Activated T-cell treated with anti-CD3 and anti-CD28 coated beads, Interleukin-2, amount 50 U/mL, for 1 hour (primary cell): Measurements from ENCODE around the gene PRDM7.
"Not testable (repeated sequence)": the region's sequence is repeated elsewhere in the genome, so short reads cannot be mapped to it uniquely, and the experiment has no call there.

Experiments
- DNase-seq: peaks from one replicate; pipeline ENCODE4 v3.0.0-alpha.2; 2020

The PRDM7 gene

DNA sequence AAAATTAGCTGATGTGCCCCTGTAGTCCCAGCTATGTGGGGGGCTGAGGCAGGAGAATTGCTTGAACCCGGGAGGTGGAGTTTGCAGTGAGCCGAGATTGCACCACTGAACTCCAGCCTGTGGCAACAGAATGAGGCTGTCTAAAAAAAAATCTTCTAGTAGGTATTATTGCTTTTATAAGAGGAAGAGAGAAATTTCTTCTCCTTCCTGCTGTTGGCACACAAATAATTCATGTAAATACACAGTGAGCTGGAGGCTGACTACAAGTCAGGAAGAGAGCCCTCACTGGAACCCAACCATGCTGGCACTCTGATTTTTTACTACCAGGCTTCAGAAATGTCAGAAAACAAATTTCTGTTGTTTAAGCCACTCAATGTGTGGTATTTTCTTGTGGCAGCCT, 6.7 kb downstream of the PRDM7 start:
- DNase-seq = no peak

DNA sequence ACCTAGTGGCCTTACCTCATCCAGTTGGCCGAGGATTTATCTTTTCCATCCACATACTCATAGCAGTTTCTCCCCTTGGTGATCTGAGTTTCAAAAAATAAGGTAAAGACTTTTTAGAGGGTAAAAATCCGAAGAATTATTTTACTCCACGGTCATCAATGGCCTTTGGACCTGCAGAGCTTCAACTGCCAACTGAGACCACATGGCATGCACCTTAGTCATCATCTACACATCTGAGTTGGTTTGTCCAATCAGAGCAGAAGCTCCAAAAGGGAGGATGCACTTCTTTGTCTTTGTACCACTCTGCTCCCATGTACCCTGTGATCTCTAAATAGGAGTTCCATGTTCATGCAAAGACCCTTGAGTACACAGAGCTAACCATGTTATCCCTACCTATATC, 15.7 kb downstream of the PRDM7 start:
- no peak for DNase-seq

DNA sequence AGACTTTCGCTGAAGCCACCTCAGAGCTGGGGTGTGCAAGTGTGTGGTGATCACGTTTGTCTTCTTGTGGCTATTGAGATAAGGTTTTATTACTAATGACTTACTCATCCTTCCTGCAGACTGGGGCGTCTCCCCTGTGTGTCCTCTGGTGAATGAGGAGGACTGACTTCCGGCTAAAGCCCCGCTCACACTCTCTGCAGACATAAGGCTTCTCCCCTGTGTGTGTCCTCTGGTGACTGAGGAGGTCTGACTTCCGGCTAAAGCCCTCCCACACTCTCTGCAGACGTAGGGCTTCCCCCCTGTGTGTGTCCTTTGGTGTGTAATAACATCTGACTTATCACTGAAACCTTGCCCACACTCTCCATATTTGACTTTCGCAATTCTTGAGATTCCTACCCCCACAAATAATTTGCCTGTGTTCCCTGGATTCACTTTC, 19.4 kb downstream of the PRDM7 start:
- no peak for DNase-seq

DNA sequence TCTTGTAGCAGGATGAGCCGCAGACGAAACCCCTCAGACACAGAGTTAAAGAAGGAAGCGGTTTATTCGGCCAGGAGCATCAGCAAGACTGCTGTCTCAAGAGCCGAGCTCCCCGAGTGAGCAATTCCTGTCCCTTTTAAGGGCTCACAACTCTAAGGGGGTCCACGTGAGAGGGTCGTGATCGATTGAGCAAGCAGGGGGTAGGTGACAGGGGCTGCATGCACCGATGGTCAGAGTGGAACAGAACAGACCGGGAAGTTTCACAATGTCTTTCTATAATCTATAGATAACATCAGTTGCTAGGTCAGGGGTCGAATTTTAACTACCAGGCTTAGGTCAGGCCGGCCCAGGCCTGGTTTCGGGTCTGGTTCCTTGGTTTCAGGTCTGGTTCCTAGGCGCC, 20.6 kb downstream of the PRDM7 start:
- DNase-seq = not testable (repeated sequence)

DNA sequence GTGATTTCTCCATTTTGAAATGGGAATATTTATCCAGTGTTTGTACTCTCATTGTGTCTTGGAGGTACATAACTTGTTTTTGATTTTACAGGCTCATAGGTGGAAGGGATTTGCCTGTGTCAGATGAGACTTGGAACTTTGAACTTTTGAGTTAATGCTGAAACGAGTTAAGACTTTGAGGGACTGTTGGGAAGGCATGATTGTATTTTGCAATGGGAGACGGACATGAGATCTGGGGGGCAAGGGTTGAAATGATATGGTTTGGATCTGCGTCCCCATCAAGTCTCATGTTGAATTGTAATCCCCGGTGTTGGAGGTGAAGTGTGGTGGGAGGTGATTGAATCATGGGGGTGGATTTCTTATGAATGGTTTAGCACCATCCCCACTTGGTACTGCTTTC, 21.8 kb downstream of the PRDM7 start:
- no peak for DNase-seq

DNA sequence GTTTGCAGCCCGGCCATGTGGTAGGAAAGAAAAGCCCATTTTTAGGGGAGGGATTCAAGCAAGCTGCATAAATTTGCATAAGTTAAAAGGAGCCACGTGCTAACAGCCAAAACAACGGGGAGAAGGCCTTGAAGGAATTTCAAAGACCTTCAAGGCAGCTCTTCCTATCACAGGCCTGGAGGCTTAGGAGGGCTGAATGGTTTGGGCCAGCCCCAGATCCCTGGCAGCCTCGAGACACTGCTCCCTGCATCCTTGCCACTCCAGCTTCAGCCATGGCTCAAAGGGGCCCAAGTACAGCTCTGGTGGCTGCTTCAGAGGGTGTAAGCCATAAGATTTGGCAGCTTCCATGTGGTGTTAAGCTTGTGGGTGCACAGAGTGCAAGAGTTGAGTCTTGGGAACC, 22.6 kb downstream of the PRDM7 start:
- no peak for DNase-seq

DNA sequence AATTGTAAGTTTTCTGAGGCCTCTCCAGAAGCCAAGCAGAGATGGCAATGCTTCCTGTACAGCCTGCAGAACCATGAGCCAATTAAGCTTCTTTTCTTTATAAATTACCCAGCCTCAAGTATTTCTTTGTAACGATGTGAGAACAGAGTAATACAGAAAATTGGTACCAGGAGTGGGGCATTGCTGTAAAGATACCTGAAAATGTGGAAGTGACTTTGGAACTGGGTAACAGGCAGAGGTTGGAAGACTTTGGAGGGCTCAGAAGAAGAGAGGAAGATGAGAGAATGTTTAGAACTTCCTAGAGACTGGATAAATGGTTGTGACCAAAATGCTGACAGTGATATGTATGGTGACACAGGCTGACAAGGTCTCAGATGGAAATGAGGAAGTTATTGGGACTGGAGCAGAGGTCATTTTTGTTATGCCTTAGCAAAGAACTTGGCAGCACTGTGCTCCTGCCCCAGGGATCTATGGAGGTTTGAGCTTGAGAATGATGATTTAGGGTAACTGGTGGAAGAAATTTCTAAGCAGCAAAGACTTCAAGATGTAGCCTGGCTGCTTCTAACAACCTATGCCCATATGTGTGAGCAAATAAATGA, 23.1 kb downstream of the PRDM7 start:
- no peak for DNase-seq

DNA sequence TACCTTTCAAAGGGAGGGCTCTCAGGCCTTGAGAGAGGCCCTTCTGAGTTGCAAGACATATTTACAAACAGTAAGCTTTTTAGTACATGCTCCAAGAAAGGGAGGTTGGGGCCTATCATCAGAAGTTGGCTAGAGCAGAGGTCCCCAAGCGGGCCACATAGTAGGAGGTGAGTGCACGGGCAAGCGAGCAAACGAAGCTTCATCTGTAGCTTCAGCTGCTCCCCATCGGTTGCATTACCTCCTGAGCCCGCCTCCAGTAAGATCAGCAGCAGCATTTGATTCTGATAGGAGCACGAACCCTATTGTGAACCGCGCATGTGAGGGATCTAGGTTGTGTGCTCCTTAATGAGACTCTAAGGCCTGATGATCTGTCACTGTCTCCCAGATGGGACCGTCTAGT, 26.2 kb downstream of the PRDM7 start:
- no peak for DNase-seq

DNA sequence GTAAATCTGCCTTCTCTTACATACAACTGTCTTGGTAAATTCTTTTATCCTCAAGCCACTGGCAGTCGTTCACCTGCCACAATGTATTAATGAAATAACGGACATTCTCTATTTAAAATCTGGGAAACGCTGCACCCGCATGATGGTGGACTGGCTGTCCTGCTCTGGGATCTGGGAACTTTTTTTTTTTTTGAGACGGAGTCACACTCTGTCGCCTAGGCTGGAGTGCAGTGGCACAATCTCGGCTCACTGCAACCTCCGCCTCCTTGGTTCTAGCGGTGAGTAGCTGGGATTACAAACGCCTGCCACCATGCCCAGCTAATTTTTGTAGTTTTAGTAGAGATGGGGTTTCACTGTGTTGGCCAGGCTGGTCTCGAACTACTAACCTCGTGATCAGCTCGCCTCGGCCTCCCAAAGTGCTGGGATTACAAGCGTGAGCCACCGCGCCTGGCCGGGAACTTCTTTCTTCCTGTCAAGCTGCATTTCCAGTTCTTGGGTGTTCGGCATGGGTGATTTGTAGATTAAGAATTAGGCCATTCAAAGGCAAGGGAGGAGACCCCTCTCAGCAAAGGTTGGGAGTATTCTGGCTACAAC, 28.3 kb downstream of the PRDM7 start:
- DNase-seq = no peak

DNA sequence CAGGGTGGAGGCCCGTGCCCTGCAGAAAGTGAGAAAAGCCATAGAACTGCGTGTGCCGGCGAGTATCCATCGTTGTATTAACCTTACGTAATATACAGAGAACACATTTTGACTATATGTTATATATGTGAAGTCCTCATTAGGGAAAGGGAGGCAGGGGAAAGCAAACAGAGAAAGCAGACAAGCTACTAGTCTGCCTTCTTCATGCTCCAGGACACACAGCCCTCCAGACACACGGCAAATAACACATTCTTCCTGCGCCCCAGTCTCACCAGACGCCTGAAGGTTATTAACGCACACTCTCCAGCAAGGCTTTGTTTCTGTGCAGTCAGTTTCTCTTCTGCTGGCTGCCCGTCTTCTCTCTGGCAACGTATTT, 28.8 kb downstream of the PRDM7 start:
- DNase-seq = no peak

DNA sequence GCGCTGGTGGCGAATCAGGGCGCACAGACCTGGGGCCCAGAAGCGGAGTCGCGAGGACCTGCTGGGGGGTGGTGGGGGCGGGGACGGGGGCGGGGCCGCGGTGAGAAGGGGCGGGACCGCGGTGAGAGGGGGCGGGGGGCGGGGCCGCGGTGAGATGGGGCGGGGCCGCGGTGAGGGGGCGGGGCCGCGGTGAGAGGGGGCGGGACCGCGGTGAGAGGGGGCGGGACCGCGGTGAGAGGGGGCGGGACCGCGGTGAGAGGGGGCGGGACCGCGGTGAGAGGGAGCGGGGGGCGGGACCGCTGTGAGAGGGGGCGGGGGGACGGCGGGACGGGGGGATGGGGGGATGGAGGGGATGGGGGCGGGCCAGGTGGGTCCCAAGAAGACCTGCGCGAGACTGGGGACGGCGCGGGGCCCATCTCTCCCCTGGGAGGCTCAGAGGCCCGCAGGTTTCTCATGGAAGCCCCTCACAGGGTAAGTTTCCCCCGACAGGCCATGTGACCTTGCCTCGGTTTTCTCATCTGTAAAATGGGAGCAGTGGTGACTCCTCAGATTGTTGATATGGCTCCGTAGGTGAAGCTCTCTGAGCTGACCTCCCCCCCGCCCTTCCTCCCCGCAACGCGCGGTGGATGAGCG, 29.3 kb downstream of the PRDM7 start:
- DNase-seq = peak; percentile 28

DNA sequence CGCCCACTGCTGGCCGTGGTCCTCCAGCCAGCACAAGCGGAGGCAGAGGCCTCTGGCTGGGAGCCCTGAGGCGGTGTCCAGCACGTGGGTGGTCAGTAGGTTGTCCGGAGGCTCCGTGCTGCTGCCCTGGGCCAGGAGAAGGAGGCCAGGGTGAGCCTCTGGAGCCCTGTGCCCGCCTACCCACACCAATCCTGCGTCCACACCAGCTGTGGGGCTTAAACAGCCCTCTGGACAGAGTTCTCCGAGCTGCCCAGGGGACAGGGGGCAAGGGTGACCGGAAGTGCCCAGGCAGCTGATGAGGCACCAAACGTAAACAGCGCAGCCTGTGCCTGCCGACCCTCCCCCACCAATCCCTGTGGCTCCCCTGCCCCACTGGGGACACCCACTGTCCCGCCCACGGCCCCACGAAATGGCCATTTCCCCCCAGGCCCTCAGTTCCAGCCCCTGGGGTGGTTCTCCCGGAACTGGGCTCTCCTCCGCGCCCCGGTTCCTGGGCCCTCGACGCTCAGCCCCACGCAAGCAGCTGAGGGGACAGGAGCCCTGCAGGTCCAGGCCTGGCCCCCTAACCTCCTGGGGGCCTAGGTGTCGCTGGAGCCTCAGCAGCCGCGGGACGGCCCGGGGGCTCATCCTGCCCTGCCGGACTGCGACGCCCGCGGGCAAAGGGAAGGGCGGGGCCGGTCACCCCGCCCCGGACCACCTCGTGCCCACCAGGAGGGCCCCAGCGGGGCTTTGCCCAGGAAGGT, 30.0 kb downstream of the PRDM7 start:
- DNase-seq = peak; percentile 33

DNA sequence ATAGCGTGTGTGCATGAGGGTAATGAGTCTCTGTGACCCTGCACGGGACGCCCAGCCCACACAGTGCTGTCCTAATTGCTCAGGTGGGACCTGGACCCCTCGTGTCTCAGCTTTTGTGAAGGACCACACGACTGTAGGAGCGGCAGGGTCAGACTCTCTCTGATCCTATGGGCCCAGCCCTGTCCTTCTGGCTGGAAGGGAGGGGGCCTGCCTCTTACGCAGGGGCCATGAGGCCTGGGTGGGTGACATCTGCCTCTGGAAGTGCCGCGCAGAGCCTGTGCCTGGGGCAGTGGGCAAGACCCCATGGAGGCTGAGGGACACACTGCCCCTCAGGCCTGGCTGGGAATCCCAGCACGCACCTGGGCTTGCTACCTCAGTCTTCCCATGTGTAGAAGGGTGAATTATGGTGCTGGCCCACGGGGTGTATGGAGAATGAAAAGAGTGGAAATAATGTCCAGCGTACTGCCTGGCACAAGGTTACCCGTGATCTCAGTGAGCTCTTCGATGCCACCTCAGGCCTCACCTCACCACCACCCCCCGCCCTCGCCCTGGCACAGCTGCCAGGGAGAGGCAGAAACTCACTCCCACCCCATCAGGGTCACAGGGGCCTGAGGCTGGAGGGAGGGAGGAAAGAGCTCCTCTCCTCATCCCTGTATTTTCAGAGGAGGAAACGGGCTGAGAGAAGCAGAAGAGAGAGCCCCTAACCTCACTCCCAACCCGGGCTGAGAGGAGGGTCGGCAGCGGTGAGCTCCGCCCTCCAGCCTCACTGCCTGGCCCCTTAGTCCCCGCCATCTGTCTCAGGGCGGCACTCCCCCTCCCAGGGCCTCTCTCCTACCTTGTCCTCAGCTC, 30.8 kb downstream of the PRDM7 start:
- peak; percentile 24 for DNase-seq

DNA sequence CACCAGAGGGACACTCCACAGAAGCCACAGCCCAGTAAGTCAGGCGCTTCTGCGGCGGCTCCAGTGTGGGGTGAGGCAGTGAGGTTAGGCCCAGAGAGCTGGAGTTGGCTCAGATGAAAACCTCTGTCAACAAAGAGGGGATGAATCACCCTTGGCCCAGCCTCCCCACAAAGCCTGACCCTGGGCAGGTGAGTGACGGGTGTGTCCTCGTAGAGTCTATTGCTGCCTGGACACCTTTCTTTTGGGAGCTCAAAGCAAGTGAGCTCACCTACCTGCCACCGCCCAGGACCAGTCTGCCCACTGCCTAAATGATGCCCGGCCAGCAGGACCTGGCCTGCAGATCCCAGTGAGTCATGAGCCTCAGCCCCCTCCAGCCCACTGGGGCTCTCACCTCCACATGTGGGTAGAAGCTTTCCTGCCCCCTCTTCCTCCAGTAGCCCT, 33.0 kb downstream of the PRDM7 start:
- DNase-seq = no peak

DNA sequence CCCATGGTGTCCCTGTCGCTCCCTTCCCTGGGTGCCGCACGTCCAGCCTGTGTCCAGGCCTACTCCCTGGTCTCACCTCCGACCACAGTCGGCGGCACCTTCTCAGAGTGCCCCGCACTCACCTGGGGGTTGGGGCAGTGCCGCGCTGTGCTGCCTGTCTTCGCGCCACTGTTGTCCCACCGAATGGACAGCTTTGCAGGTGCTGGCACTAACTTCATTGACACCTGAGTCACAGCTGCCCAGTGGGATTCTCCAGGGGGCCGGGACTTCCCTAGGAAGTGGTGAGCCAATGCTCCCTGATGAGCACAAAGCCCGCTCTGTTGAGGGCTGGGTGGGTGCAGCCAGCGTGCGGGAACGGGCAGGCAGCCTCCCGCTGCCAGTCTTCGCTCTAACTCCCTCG, 33.6 kb downstream of the PRDM7 start:
- no peak for DNase-seq

DNA sequence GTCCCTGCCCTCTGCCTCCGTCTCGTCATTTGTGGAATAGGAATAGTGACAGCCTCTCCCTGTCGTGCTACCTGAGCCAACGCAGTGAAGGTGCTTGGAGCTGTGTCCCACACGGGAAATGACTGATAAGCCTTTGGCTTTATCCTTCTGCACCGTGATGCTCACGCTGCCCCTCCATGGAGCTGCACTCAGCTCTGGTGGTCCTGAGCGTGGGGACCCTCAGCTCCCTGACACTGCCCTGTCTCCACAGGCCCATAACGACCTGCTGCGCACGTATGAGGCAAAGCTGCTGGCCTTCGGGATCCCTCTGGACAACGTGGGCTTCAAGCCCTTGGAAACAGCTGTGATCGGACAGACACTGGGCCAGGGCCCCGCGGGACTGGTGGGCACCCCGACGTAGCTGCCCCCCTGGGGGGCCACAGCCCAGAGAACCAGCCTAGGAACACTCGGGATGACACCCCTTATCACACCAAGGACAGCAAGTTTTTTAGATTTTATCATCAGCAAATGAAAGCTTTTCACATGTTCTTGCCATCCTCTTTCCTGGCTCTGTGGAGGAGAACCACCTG, 34.1 kb downstream of the PRDM7 start:
- DNase-seq = no peak

DNA sequence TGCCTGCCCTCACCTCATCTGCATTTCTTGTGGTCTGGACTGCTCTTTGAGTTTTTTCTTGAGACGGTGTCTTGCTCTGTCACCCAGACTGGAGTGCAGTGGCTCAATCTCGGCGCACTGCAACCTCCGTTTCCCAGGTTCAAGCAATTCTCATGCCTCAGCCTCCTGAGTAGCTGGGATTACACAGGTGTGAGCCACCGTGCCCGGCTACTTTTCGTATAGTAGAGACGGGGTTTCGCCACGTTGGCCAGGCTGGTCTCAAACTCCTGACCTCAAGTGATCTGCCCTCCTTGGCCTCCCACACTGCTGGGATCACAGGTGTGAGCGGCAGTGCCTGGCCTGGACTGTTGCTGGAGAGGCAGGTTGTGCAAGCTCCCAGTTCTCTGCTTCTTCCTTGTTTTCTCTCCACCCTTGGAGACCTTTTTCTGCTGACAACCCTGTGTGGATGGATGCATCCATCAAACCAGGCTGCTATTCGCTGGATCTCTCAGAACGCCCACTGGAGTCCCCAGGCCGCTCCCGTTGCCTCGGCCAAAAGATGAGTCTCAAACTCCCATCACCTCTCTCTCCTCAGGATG, 35.1 kb downstream of the PRDM7 start:
- DNase-seq = no peak

DNA sequence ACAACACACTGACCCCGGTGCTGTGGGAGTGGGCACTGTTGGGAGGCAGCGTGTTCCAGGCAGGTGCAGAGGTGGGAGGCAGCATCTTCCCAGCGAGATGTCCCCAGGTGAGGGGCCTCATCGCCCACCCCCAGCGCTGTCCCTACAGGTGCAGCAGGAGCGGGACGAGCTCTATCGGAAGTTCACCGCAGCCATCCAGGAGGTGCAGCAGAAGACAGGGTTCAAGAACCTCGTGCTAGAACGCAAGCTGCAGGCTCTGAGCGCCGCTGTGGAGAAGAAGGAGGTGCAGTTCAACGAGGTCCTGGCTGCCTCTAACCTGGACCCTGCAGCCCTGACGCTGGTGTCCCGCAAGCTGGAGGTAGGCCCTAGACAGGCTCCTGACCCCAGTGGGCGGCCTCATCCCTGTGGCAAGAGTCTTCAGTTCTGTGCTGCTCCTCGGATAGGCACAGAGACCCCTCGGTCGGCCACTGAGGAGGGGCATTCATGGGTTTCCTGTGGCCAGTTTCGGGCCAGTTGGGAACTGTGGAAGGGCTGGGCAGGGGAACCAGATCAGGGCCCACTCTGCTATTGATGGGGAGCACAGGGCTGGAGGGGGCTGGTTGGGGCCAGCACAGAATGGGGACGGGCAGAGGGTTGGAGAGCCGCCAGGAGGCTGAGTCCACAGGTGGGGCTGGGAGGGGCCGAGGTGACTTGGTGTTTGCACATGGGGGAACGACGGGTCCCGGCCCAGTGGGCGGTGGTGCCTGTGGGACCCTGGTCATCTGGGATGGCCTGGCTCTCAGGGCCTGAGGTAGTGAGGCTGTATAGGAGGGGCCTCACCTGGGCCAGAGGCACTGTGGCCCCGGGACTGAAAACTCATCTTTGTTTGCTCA, 36.7 kb downstream of the PRDM7 start:
- DNase-seq = no peak

DNA sequence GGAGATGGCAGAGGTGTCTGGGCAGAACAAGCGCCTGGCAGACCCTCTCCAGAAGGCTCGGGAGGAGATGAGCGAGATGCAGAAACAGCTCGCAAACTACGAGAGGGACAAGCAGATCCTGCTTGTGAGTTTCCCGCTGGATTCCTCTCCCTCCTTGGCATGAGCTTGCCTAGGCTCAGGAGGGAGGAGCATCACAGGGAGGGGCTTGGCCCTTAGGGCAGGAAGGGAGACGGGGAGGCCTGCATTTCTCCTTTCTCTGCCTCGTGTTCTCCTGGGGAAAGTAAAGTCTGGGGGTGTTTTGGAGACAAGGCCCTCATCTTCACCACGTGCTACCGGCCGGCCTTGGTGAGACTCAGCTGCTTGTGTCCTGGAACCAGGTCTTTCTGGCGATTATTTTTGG, 39.9 kb downstream of the PRDM7 start:
- no peak for DNase-seq

DNA sequence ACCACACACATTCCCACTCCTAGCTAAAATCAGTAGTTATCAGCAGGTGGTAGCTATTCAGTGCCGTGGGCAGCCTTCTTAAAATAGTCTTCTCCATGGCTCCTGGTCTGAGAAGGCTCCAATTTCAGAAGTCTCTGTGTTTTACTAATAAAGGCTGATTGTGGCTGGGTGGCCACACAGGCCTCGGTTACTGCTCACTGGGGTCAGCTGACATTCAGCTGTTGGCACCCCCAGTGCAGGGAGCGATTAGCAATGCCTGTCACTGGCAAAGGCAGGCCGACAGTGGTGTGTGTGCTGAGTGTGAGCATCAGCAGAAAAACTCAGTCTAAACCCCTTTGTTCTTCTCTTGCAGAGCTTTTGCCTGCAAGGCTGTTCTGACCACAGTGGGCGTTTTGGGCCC, 41.2 kb downstream of the PRDM7 start:
- no peak for DNase-seq

DNA sequence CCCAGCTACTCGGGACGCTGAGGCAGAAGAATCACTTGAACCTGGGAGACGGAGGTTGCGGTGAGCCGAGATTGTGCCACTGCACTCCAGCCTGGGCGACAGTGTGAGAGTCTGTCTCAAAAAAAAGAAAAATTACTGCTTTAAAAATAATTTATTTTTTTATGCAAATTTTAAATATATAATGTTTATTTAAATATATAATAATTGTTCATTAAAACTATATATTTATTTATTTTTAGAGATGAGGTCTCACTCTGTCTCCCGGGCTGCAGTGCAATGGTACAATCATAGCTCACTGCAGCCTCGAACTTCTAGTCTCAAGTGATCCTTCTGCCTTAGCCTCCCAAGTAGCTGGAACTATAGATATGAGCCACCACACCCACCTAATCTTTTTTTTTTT, 42.6 kb downstream of the PRDM7 start:
- DNase-seq = no peak
